Karpas-422 (cell line): ENCODE measurements around the gene ARID1B. TPM values are rescaled to one million over a fixed set of nuclear protein-coding genes. Genes with fewer than 3 reads are reported as not detected.

Experiments used
- DNase-seq: peaks from one replicate; pipeline ENCODE4 v3.0.0-alpha.2; 2015
- H2AFZ ChIP-seq: fragments of 200-600 bp; sonication (generic); 2 replicates; pipeline ENCODE4 v1.6.1; 2014; ENCODE audit warnings: antibody characterized with exemption, low read length, mixed read lengths
- H3K27ac ChIP-seq: fragments of 200-600 bp; sonication (generic); 2 replicates; pipeline ENCODE4 v1.5.1; 2014; ENCODE audit warnings: mild to moderate bottlenecking, low read length, moderate library complexity
- H3K27me3 ChIP-seq: fragments of 200-600 bp; sonication (generic); 2 replicates; pipeline ENCODE4 v1.6.1; 2014; ENCODE audit warnings: low read length, mixed read lengths
- H3K36me3 ChIP-seq: fragments of 200-600 bp; sonication (generic); 2 replicates; pipeline ENCODE4 v1.6.1; 2014; ENCODE audit warnings: low read length, mixed read lengths; ENCODE audit not compliant: insufficient read depth
- H3K4me1 ChIP-seq: fragments of 200-600 bp; sonication (generic); 2 replicates; pipeline ENCODE4 v1.6.1; 2014; ENCODE audit warnings: mild to moderate bottlenecking, low read length, mixed read lengths
- H3K4me2 ChIP-seq: fragments of 200-600 bp; sonication (generic); 2 replicates; pipeline ENCODE4 v1.6.1; 2014; ENCODE audit warnings: low read length, low read depth, mild to moderate bottlenecking; ENCODE audit not compliant: poor library complexity, severe bottlenecking
- H3K4me3 ChIP-seq: fragments of 200-600 bp; sonication (generic); 2 replicates; pipeline ENCODE4 v1.5.1; 2014; ENCODE audit warnings: mild to moderate bottlenecking, antibody characterized with exemption, low read length, mixed read lengths
- H3K79me2 ChIP-seq: fragments of 200-600 bp; sonication (generic); 2 replicates; pipeline ENCODE4 v1.6.1; 2014; ENCODE audit warnings: mild to moderate bottlenecking, low read length, mixed read lengths
- H3K9ac ChIP-seq: fragments of 200-600 bp; sonication (generic); 2 replicates; pipeline ENCODE4 v1.6.0; 2014; ENCODE audit warnings: low read length
- H3K9me2 ChIP-seq: fragments of 200-600 bp; sonication (generic), shearing (Covaris generic); replicated peaks from 2 replicates; pipeline ENCODE4 v1.6.0; 2014; ENCODE audit warnings: mild to moderate bottlenecking, low read length, moderate library complexity; ENCODE audit not compliant: insufficient read depth
- H3K9me3 ChIP-seq: fragments of 300-700, 200-600 bp; sonication (generic); 2 replicates; pipeline ENCODE4 v1.6.1; 2014; ENCODE audit warnings: low read length, mixed read lengths
- H4K20me1 ChIP-seq: fragments of 200-600 bp; sonication (generic); 2 replicates; pipeline ENCODE4 v1.6.1; 2014; ENCODE audit warnings: mild to moderate bottlenecking, antibody characterized with exemption, low read length, low read depth; ENCODE audit not compliant: insufficient read depth
- total RNA-seq: library from RNA; depleted of rRNA; stranded (reverse); fragments of >200 nt; shearing (Covaris generic); gene quantifications from 2 replicates; pipeline ENCODE4 v1.2.3, GENCODE V29; 2014; ENCODE audit warnings: low replicate concordance

Gene ARID1B
- total RNA-seq, 1 experiment from 2014 or later = 174 TPM

GRCh38 chr6:157096522-157096921, 319.3 kb downstream of the ARID1B start:
- no peak overlapping the region for H2AFZ ChIP-seq
- no peak overlapping the region for H3K9ac ChIP-seq
- no peak for DNase-seq
- H3K4me3 ChIP-seq = no peak overlapping the region
- no peaks in the 10 kb centered on the region for H4K20me1 ChIP-seq
- no peaks in the 10 kb centered on the region for H3K9me2 ChIP-seq
- peaks cover 11% of the 10 kb centered on the region for H3K4me1 ChIP-seq
- H3K27me3 ChIP-seq = no peaks in the 10 kb centered on the region
- H3K27ac ChIP-seq = no peak overlapping the region
- no peaks in the 10 kb centered on the region for H3K9me3 ChIP-seq
- no peak overlapping the region for H3K4me2 ChIP-seq
- H3K36me3 ChIP-seq = peaks cover under 1% of the 10 kb centered on the region; the same call in 1 of the 2 replicates
- H3K79me2 ChIP-seq = peaks cover 88% of the 10 kb centered on the region

GRCh38 chr6:157097255-157097955, 320.2 kb downstream of the ARID1B start:
- Histone ChIP-seq H3K4me3 (no peak overlapping the region), H3K4me2 (no peak overlapping the region), H3K4me1 (peaks cover 11% of the 10 kb centered on the region), H3K9me2 (no peaks in the 10 kb centered on the region), H2AFZ (no peak overlapping the region), H3K9me3 (no peaks in the 10 kb centered on the region), H3K9ac (no peak overlapping the region), H3K27ac (no peak overlapping the region), H3K79me2 (peaks cover 88% of the 10 kb centered on the region), H4K20me1 (no peaks in the 10 kb centered on the region), H3K27me3 (no peaks in the 10 kb centered on the region), H3K36me3 (peaks cover 2% of the 10 kb centered on the region; the same call in 1 of the 2 replicates)
- no peak for DNase-seq

GRCh38 chr6:157098999-157099398, 321.8 kb downstream of the ARID1B start:
- peaks cover 22% of the 10 kb centered on the region for H3K4me1 ChIP-seq
- H3K4me3 ChIP-seq = no peak overlapping the region
- no peaks in the 10 kb centered on the region for H4K20me1 ChIP-seq
- no peaks in the 10 kb centered on the region for H3K9me3 ChIP-seq
- DNase-seq = no peak
- H3K9me2 ChIP-seq = no peaks in the 10 kb centered on the region
- no peak overlapping the region for H3K4me2 ChIP-seq
- no peak overlapping the region for H3K27ac ChIP-seq
- no peaks in the 10 kb centered on the region for H3K27me3 ChIP-seq
- H3K9ac ChIP-seq = no peak overlapping the region
- H3K79me2 ChIP-seq = peaks cover 82% of the 10 kb centered on the region
- H2AFZ ChIP-seq = no peak overlapping the region
- peaks cover 2% of the 10 kb centered on the region; the same call in 1 of the 2 replicates for H3K36me3 ChIP-seq

GRCh38 chr6:157099912-157100593, 322.9 kb downstream of the ARID1B start:
- H3K4me3 ChIP-seq = no peak overlapping the region
- H2AFZ ChIP-seq = no peak overlapping the region

GRCh38 chr6:157101166-157101565, 324.0 kb downstream of the ARID1B start:
- H2AFZ ChIP-seq = no peak overlapping the region
- H3K27ac ChIP-seq = no peak overlapping the region
- peaks cover 2% of the 10 kb centered on the region; the same call in 1 of the 2 replicates for H3K36me3 ChIP-seq
- no peak overlapping the region for H3K4me2 ChIP-seq
- DNase-seq = no peak
- peaks cover 42% of the 10 kb centered on the region for H3K4me1 ChIP-seq
- H3K9me3 ChIP-seq = no peaks in the 10 kb centered on the region
- no peaks in the 10 kb centered on the region for H3K9me2 ChIP-seq
- H3K79me2 ChIP-seq = peaks cover 79% of the 10 kb centered on the region
- H4K20me1 ChIP-seq = no peaks in the 10 kb centered on the region
- no peaks in the 10 kb centered on the region for H3K27me3 ChIP-seq
- H3K4me3 ChIP-seq = no peak overlapping the region
- H3K9ac ChIP-seq = no peak overlapping the region

More at GRCh38 chr6:157099912-157100593, 322.9 kb downstream of the ARID1B start:
- H3K9me2 ChIP-seq = no peaks in the 10 kb centered on the region
- no peaks in the 10 kb centered on the region for H3K9me3 ChIP-seq
- no peaks in the 10 kb centered on the region for H4K20me1 ChIP-seq
- no peak for DNase-seq
- peaks cover 2% of the 10 kb centered on the region; the same call in 1 of the 2 replicates for H3K36me3 ChIP-seq
- peaks cover 33% of the 10 kb centered on the region for H3K4me1 ChIP-seq
- H3K9ac ChIP-seq = no peak overlapping the region
- H3K27me3 ChIP-seq = no peaks in the 10 kb centered on the region
- H3K27ac ChIP-seq = peak overlapping the region; percentile 3; the same call in 1 of the 2 replicates
- H3K4me2 ChIP-seq = no peak overlapping the region
- peaks cover 83% of the 10 kb centered on the region for H3K79me2 ChIP-seq

- Histone ChIP-seq H3K4me2 (peak overlapping the region; percentile 13), H3K79me2 (peaks cover 88% of the 10 kb centered on the region), H3K36me3 (peaks cover 5% of the 10 kb centered on the region; the same call in 1 of the 2 replicates), H3K4me1 (peaks cover 63% of the 10 kb centered on the region), H3K9me3 (no peaks in the 10 kb centered on the region), H2AFZ (no peak overlapping the region), H3K9ac (no peak overlapping the region), H3K9me2 (no peaks in the 10 kb centered on the region), H3K27me3 (no peaks in the 10 kb centered on the region), H3K27ac (peak overlapping the region; percentile 52), H3K4me3 (no peak overlapping the region), H4K20me1 (no peaks in the 10 kb centered on the region)
- no peak for DNase-seq
These were observed 327.6 kb downstream of the ARID1B start for GRCh38 chr6:157104803-157105202.

- no peaks in the 10 kb centered on the region for H3K9me2 ChIP-seq
- H3K27me3 ChIP-seq = no peaks in the 10 kb centered on the region
- H3K9me3 ChIP-seq = no peaks in the 10 kb centered on the region
- H3K9ac ChIP-seq = 0 out of 2 replicates have a peak overlapping the region, but pooled peaks have one; percentile 7
- H4K20me1 ChIP-seq = no peaks in the 10 kb centered on the region
- no peak overlapping the region for H3K4me3 ChIP-seq
- H3K4me2 ChIP-seq = peak overlapping the region; percentile 18
- H3K27ac ChIP-seq = peak overlapping the region; percentile 55; the same call in 1 of the 2 replicates
- no peak overlapping the region for H2AFZ ChIP-seq
- no peak for DNase-seq
- peaks cover 17% of the 10 kb centered on the region; the same call in 1 of the 2 replicates for H3K36me3 ChIP-seq
- peaks cover 55% of the 10 kb centered on the region for H3K4me1 ChIP-seq
- peaks cover 78% of the 10 kb centered on the region for H3K79me2 ChIP-seq
These were observed 329.3 kb downstream of the ARID1B start for GRCh38 chr6:157106487-157106886.

GRCh38 chr6:157107571-157107914, 330.4 kb downstream of the ARID1B start:
- Histone ChIP-seq H3K27me3 (no peaks in the 10 kb centered on the region), H3K9me3 (no peaks in the 10 kb centered on the region), H3K36me3 (peaks cover 23% of the 10 kb centered on the region; the same call in 1 of the 2 replicates), H4K20me1 (no peaks in the 10 kb centered on the region), H3K4me2 (peak overlapping the region; percentile 18), H3K4me3 (no peak overlapping the region), H3K27ac (peak overlapping the region; percentile 55), H3K9me2 (no peaks in the 10 kb centered on the region), H3K9ac (no peak overlapping the region), H3K4me1 (peaks cover 55% of the 10 kb centered on the region), H3K79me2 (peaks cover 74% of the 10 kb centered on the region), H2AFZ (no peak overlapping the region)
- no peak for DNase-seq
